HG03060 (cell line): ENCODE measurements around the gene CMTM8.
"Not testable (repeated sequence)": the region's sequence is repeated elsewhere in the genome, so short reads cannot be mapped to it uniquely, and the experiment has no call there.

Experiments
- ATAC-seq: cut with Tn5 transposase; IDR thresholded peaks from one replicate; pipeline ENCODE4 v1.9.1; 2021; ENCODE audit warnings: low read depth, moderate number of reproducible peaks; ENCODE audit not compliant: unreplicated experiment

Gene CMTM8

GRCh38 chr3:32226875-32227500 is 11.5 kb upstream of the CMTM8 start:
- no peak for ATAC-seq

DNA sequence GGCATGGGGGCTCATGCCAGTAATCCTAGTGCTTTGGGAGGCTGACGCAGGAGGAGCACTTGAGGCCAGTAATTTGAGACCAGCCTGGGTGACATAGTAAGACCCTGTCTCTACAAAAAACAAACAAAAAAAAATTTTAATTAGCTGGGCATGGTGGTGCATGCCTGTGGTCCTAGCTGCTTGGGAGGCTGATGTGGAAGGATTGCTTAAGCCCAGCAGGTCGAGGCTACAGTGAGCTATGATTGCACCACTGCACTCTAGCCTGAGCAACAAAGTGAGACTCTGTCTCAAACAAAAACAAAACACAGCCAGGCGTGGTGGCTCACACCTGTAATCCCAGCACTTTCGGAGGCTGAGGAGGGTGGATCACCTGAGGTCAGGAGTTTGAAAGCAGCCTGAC is 9.7 kb upstream of the CMTM8 start:
- not testable (repeated sequence) for ATAC-seq

GRCh38 chr3:32229565-32229964 is 8.9 kb upstream of the CMTM8 start:
- no peak for ATAC-seq

DNA sequence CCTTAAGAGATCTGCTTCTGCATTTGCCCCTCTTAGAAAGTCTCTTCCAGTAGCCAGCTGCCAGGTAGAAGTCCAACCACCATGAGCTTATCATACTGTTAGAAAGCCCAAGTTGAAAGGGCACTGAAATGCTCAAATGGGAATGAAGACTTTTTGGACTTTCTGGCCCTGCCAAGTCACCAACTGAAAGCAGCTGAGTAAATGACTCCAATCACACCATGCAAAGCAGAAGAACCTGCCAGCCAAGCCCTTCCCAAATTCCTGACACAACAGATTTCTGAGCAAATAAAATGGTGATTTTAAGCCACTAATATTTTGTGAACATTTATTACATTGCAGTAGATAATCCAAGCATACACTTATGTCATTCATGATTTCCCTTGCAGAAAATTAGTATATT is 2.1 kb upstream of the CMTM8 start:
- ATAC-seq, result no peak

- no peak for ATAC-seq
Measured at GRCh38 chr3:32237670-32238452, 619 bp upstream of the CMTM8 start.

DNA sequence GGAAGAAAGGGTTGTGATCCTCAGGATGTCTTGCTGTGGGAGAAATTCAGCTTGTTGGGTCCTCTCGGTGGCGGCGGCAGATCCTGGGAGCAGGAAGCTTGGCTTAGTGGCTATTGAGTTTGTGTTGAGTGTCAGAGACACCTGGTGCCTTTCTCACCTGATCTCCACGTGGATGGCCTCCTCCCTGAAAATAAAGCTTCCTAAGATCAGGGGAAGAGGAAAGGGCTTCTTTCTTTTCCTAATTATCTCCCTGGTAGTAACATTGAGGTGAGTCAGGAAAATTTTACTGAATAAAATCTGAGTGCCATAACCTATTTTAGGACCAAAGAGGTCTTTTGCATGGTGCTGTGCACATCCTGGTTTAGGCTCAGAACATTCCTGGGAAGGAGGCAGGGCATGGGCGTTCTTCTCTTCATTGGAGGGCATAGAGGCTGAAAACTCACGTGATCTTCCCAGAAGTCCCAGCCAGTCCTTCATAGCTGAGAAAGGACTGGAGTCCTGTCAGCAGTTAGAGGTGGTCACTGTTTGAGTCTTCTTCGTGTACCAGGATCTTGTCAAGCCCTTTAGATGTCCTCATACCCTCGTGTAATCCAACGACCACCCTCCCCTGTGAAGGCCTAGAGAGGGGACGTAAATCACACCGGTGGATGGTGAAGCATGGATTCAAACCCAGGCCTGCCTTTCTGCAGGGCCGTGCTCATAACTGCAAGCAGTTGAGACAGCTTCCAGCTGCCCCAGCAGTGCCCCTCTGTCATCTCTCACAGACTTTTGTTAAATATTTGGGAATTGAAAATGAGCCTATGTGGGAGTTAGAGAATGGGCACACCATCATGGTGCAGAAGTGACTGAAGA is 1.1 kb downstream of the CMTM8 start:
- ATAC-seq, result no peak

- no peak for ATAC-seq
Measured at GRCh38 chr3:32240159-32240545, 1.7 kb downstream of the CMTM8 start.

- ATAC-seq, result no peak
Measured at GRCh38 chr3:32241100-32241499, 2.6 kb downstream of the CMTM8 start.

- no peak for ATAC-seq
Measured at GRCh38 chr3:32243519-32243918, 5.0 kb downstream of the CMTM8 start.

- ATAC-seq, result no peak
Measured at GRCh38 chr3:32245200-32245599, 6.7 kb downstream of the CMTM8 start.

GRCh38 chr3:32246079-32246675 is 7.7 kb downstream of the CMTM8 start:
- ATAC-seq, result no peak

- ATAC-seq, result no peak
Measured at GRCh38 chr3:32249184-32249782, 10.8 kb downstream of the CMTM8 start.

DNA sequence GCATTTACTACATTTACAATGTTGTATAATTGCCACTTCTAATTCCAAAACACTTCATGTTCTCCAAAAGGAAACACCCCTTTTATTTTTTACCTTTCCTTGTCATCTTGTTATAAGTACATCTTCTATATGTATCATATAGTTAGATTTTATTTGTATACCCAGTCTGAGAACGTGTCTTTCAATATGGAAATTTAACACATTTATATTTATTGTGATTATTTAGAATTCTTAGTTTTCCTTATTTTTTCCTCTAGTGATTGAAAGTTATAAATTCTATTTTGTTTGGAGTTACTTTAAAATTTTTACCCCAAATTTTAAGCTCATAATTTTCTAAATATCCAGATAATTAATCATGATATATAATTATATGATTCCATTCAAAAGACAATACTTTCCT is 15.8 kb downstream of the CMTM8 start:
- ATAC-seq, result no peak

DNA sequence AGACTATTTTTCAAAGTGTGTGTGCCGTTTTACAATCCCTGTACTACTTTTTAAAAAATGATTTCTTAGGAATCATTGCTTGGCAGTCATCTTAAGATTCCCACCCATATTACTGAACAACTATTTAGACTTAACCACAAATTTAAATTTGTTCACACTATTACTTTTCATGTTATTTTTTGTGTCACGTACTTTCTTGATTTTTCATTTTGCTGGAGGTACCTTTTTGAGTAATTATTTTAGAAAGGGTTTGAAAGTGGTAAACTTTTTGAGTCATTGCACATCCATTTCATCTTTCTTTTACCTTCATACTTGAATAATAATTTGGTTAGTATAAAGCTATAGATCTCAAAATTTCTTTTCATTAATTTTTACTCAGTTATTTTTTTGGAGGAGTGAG is 16.9 kb downstream of the CMTM8 start:
- no peak for ATAC-seq

GRCh38 chr3:32256206-32256605 is 17.7 kb downstream of the CMTM8 start:
- no peak for ATAC-seq

- ATAC-seq, result no peak
Measured at GRCh38 chr3:32257042-32257441, 18.6 kb downstream of the CMTM8 start.

- ATAC-seq, result no peak
Measured at GRCh38 chr3:32257641-32258438, 19.4 kb downstream of the CMTM8 start.

DNA sequence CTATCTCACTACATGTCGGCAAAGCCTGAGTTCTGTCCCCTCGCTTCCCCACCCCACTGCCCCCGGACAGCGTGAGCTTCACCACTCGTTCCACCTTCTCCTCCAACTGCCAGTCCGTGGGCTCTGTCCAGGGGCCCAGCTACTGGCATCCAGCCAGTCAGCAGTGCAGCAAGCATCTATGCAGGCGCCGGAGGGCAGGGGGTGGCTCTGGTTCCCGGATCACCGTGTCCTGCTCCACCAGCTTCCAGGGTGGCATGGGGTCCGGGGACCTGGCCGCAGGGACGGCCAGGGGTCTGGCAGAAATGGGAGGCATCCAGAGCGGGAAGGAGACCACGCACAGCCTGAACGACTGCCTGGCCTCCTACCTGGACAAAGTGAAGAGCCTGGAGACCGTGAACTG is 20.4 kb downstream of the CMTM8 start:
- no peak for ATAC-seq

DNA sequence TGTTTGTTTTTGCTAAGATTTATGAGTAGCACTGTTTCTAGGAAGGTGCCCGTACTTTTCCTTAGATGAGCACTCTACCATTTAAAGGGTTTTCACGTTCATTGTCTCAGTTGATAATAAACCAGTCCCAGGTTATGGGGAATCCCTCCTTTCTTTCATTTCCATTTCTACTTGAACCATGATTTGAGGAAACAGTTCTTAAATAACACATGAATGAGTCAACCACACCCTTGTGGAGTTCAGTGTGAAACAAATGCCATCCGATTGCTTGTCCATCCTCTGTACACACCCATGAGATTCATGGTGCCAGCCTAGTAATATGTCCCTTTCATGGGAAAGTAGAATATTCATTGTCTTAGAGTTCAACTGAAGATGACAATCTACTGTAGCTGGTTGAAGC is 23.1 kb downstream of the CMTM8 start:
- ATAC-seq, result no peak

GRCh38 chr3:32262201-32262600 is 23.7 kb downstream of the CMTM8 start:
- no peak for ATAC-seq
